Right lobe of liver (tissue), 6 donors: Measurements from ENCODE around the gene CAV1. TPM values are rescaled to one million over a fixed set of nuclear protein-coding genes. Genes with fewer than 3 reads are reported as not detected.

Experiments
- ATAC-seq, 4 donors: fragments of 200-7000 bp; cut with Tn5 transposase; one replicate each; pipeline ENCODE4 v1.9.1; 2020; ENCODE audit warnings: mild to moderate bottlenecking in 4 of 4, moderate library complexity in 4 of 4
- DNase-seq, 3 donors: peaks; one replicate each; pipeline ENCODE4 v3.0.0-alpha.2; 2020
- H3K27ac ChIP-seq, 3 donors: fragments of 200-600 bp; one replicate each; pipeline ENCODE4 v1.8.0; 2022
- H3K27me3 ChIP-seq, 2 donors: fragments of 200-600 bp; one replicate each; pipeline ENCODE4 v1.8.0; 2022
- H3K36me3 ChIP-seq, 4 donors: fragments of 200-600 bp; sonication (generic) in 1 of 4; one replicate each; pipeline versions ENCODE4 v1.5.1 to v1.8.0; 2017 to 2022; ENCODE audit warnings: control low read depth in 1 of 4
- H3K4me1 ChIP-seq, 4 donors: fragments of 200-600 bp; sonication (generic) in 1 of 4; one replicate each; pipeline versions ENCODE4 v1.5.1 to v1.8.0; 2017 to 2022; ENCODE audit warnings: control low read depth in 1 of 4
- H3K4me3 ChIP-seq, 3 donors: fragments of 200-600 bp; one replicate each; pipeline ENCODE4 v1.8.0; 2022
- H3K9me3 ChIP-seq, 4 donors: fragments of 200-600 bp; sonication (generic) in 1 of 4; one replicate each; pipeline versions ENCODE4 v1.5.1 to v1.8.0; 2017 to 2022; ENCODE audit warnings: control low read depth in 1 of 4
- POLR2A ChIP-seq: fragments of 450-650 bp; IDR thresholded peaks from one replicate; pipeline ENCODE4 v1.6.1; 2017; ENCODE audit warnings: antibody characterized with exemption, mild to moderate bottlenecking
- WGBS: methylation state at CpG from one replicate; pipeline ENCODE4 v1.1.6; 2018; ENCODE audit warnings: low coverage, low lambda C conversion rate; ENCODE audit not compliant: insufficient coverage; ENCODE audit errors: missing lambda C conversion rate; 5-methylcytosine and 5-hydroxymethylcytosine counted together
- intact Hi-C, 2 donors: fragments of 100-400 bp; cut with DNase I; formaldehyde crosslinking; loops; one replicate each; pipeline versions ENCODE4 v1.11.2 to v1.14.1; 2022
- total RNA-seq, 6 experiments: library from RNA; depleted of rRNA in 2 of 6; stranded (reverse); fragments of >200 nt in 2 of 6; fragmentation: NEBNext Ultra II Directional in 3 of 6; extraction: Animal tissue kit (Norgen Biotek cat#: 25700) in 3 of 6; gene quantifications; one replicate each; pipeline versions ENCODE4 v1.1.0 to v1.2.4, GENCODE V29; 2016 to 2023
- TF ChIP-seq, protein P1 (sequence below), 4 donors: fragments of 200-600 bp in 3 of 4; fragments of 450-650 bp in 1 of 4; IDR thresholded peaks; one replicate each; pipeline versions ENCODE4 v1.5.1 to v1.8.0; 2016 to 2022; ENCODE audit warnings: antibody characterized with exemption in 4 of 4, mild to moderate bottlenecking in 2 of 4
- donor health status: DM: no; HTN: yes; CAD: no.
- donor health status: DM: no; HTN: no; CAD: no.
- donor health status: DM: no; HTN: no; CAD: no.
- donor health status: DM: no; HTN: yes; CAD: no.
- donor health status: DM: no; HTN: yes; CAD: no.

Gene CAV1
- total RNA-seq, 6 experiments from 2014 or later = 3.8 to 19.8 (median 9.0) TPM

DNA sequence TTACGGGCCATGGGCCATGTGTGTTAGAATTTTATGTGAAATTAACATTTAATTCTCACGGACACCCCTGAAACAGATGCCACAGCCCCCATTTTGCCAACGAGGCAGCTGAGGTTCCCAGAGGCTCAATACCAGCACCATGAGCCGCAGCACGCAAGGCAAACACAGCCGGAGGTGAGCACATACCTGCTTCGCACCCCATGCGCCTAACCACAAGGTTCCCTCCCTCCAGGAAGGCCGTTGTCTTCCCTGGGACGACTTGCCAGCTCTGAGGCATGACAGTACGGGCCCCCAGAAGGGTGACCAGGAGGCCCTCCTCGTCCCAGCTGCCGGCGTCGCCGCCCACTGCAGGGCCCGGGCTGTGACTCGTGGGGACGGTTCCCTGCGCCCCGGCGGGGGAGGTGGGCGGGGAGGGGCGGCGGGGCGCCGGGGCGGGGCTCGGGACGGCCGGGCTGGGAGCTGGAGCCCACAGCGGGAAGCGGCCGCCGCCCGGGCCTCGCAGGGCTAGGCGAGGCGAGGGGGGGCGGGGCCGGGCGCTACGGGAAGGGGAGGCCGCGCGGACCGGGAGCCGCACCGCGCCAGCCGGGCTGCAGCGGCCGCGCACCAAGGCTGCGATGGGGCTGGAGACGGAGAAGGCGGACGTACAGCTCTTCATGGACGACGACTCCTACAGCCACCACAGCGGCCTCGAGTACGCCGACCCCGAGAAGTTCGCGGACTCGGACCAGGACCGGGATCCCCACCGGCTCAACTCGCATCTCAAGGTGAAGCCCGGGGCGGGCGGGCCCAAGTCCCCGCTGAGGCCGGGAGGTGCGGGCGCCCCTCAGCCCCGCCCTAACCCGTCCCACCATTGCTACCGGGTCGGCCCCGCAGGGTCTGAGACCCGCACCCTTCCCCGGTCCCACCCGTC lies 25.4 kb upstream of the CAV1 start, which contains the start of gene CAV2:
TSS of gene CAV2 (plus strand) at position 571 of the 910 bp plus-strand sequence. CDS start at position 615, 44 bp downstream.
- ATAC-seq (peak; percentile 67 to 94 (median 88)), DNase-seq (peak; percentile 69 to 86 (median 84))
- H3K27ac ChIP-seq = peak within 1 kb of the TSS; percentile 72 to 91 (median 91)
- peak; percentile 65 for TF ChIP-seq POLR2A
- TF ChIP-seq, protein P1, sequence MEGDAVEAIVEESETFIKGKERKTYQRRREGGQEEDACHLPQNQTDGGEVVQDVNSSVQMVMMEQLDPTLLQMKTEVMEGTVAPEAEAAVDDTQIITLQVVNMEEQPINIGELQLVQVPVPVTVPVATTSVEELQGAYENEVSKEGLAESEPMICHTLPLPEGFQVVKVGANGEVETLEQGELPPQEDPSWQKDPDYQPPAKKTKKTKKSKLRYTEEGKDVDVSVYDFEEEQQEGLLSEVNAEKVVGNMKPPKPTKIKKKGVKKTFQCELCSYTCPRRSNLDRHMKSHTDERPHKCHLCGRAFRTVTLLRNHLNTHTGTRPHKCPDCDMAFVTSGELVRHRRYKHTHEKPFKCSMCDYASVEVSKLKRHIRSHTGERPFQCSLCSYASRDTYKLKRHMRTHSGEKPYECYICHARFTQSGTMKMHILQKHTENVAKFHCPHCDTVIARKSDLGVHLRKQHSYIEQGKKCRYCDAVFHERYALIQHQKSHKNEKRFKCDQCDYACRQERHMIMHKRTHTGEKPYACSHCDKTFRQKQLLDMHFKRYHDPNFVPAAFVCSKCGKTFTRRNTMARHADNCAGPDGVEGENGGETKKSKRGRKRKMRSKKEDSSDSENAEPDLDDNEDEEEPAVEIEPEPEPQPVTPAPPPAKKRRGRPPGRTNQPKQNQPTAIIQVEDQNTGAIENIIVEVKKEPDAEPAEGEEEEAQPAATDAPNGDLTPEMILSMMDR (IDR thresholded peaks at IDR 0.05) = no peak
- intact Hi-C loops = no loop called here
- H3K4me1 ChIP-seq = peaks cover 0 to 18% (median 7%) of the 10 kb centered on the region in 4 donors
- 5% methylated on average over 11 of the region's 86 CpGs for WGBS
- no peaks in the 10 kb centered on the region for H3K9me3 ChIP-seq
- no peaks in the 10 kb centered on the region for H3K36me3 ChIP-seq
- no peaks in the 10 kb centered on the region for H3K27me3 ChIP-seq
- H3K4me3 ChIP-seq = peak within 1 kb of the TSS; percentile 70 to 86 (median 77)

DNA sequence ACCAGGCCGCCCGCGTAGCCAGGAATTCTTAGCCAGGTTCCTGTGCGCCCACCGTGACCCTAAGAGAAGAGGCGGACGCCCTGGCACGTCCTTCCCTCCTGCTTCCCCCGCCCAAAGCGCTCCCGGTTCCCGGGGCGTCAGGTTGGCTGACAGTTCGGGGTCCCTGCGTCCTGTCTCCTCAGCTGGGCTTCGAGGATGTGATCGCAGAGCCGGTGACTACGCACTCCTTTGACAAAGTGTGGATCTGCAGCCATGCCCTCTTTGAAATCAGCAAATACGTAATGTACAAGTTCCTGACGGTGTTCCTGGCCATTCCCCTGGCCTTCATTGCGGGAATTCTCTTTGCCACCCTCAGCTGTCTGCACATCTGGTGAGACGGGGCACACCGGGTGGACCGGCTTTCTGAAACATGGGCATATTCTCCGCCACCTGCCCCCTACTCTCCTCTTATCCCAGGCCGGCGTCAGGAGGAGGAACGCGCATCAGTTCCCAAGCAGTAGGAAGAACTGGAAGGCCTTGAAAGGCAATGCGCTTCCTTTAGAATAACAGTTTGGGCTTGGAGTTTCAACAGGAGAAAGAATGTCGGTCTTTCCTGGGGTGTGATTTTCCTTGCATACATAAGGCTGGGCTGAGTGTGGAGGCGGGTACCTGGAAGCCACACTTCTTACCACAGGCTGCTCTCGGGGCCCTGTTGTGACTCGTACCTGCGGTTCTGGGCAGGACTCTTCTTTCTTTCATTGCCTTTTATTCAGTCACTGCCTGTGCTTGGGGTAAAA lies 24.6 kb upstream of the CAV1 start:
- no peak for TF ChIP-seq POLR2A
- TF ChIP-seq, protein P1 (IDR thresholded peaks at IDR 0.05) = no peak
- no peaks in the 10 kb centered on the region for H3K9me3 ChIP-seq
- no peaks in the 10 kb centered on the region for H3K36me3 ChIP-seq
- H3K4me1 ChIP-seq = peaks cover 0 to 18% (median 7%) of the 10 kb centered on the region in 4 donors
- 1% methylated on average over 16 of the region's 36 CpGs for WGBS
- intact Hi-C loops = no loop called here
- peak overlapping the region; percentile 70 to 86 (median 77) for H3K4me3 ChIP-seq
- peak overlapping the region; percentile 72 to 91 (median 91) for H3K27ac ChIP-seq
- peak; percentile 27 to 34 (median 28) for ATAC-seq
- H3K27me3 ChIP-seq = no peaks in the 10 kb centered on the region
- peak in 2 of 3 donors; percentile 32 to 52 for DNase-seq

DNA sequence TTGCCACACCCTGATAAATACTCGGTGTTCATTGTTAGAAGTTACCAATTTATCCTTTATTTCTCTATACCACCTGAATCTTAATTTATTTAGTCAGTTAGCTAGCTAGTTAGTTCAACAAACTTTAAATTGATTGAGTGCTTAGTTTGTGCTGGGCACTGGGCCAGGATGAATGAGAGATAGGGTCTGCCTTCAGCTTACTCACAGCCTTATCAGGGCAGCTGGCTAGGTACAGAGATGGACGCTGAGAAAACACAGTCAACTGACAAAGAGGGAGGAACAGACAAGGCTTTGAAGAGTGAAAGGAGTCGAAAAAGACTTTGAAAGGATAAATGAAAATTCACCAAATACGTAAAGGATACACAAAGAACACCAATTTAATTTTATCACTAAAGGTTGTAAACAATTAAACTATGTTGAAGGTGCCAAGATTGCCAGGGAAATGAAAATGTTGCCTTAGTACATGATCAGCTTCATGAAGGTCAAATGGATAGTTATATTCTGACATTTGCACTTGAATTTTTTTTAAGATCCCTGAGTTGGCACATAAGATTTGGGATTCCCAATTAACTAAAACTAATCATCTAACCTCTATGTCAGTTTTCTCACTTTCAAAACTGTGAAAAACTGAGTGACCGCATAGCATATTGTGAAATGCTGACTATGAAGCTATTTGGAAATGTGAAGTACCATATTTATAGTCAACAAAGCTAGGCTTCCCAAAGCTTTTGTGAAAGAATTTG lies 23.2 kb upstream of the CAV1 start:
- Histone ChIP-seq H3K27me3 (no peaks in the 10 kb centered on the region), H3K36me3 (peaks cover 0 to 4% (median 0%) of the 10 kb centered on the region in 4 donors), H3K4me1 (peaks cover 0 to 18% (median 7%) of the 10 kb centered on the region in 4 donors), H3K9me3 (no peaks in the 10 kb centered on the region), H3K27ac (peak overlapping the region; percentile 26 to 91 (median 91)), H3K4me3 (peak overlapping the region in 2 of 3 donors; percentile 77 to 86)
- WGBS = 13% methylated on average over 5 of the region's 5 CpGs
- peak in 2 of 4 donors; percentile 39 to 54 for ATAC-seq
- TF ChIP-seq POLR2A = no peak
- TF ChIP-seq, protein P1 (IDR thresholded peaks at IDR 0.05) = no peak
- peak in 2 of 3 donors; percentile 55 to 67 for DNase-seq
- intact Hi-C loops = no loop called here
